GM12865 (cell line): ENCODE measurements around the gene SLC25A21.
"Not testable (repeated sequence)": the region's sequence is repeated elsewhere in the genome, so short reads cannot be mapped to it uniquely, and the experiment has no call there.

Source experiments
- DNase-seq: peaks from one replicate; pipeline ENCODE4 v3.0.0; 2010; ENCODE audit warnings: low read depth
- H3K4me3 ChIP-seq: 2 replicates; pipeline ENCODE4 v1.5.1; 2011; ENCODE audit warnings: mild to moderate bottlenecking, low read depth, low read length, control low read depth
- CTCF ChIP-seq: IDR thresholded peaks from 2 replicates; pipeline ENCODE4 v1.5.1; 2011; ENCODE audit warnings: low read length, control low read depth, low read depth, inconsistent platforms; ENCODE audit not compliant: insufficient read depth; ENCODE audit errors: missing control alignments

SLC25A21 gene

GRCh38 chr14:37185670-37186069 lies 13.3 kb upstream of the SLC25A21 start:
- DNase-seq = no peak
- TF ChIP-seq CTCF = no peak
- no peak overlapping the region for H3K4me3 ChIP-seq

- DNase-seq, H3K4me3 ChIP-seq: not testable (repeated sequence)
Observed at GRCh38 chr14:37184520-37184919, 12.1 kb upstream of the SLC25A21 start.

- H3K4me3 ChIP-seq = no peak overlapping the region
- DNase-seq = no peak
- no peak for TF ChIP-seq CTCF
Observed at GRCh38 chr14:37181441-37181840, 9.0 kb upstream of the SLC25A21 start.

GRCh38 chr14:37180886-37181285 lies 8.5 kb upstream of the SLC25A21 start:
- not testable (repeated sequence) for H3K4me3 ChIP-seq, DNase-seq

- DNase-seq = no peak
- TF ChIP-seq CTCF = no peak
- no peak overlapping the region for H3K4me3 ChIP-seq
Observed at GRCh38 chr14:37179896-37180502, 7.6 kb upstream of the SLC25A21 start.

- no peak overlapping the region for H3K4me3 ChIP-seq
- TF ChIP-seq CTCF = no peak
- DNase-seq = no peak
Observed at GRCh38 chr14:37172936-37173614, 669 bp upstream of the SLC25A21 start.

- no peak for TF ChIP-seq CTCF
- H3K4me3 ChIP-seq = no peak overlapping the region
- no peak for DNase-seq
Observed at GRCh38 chr14:37171678-37172023, 755 bp downstream of the SLC25A21 start.

DNA sequence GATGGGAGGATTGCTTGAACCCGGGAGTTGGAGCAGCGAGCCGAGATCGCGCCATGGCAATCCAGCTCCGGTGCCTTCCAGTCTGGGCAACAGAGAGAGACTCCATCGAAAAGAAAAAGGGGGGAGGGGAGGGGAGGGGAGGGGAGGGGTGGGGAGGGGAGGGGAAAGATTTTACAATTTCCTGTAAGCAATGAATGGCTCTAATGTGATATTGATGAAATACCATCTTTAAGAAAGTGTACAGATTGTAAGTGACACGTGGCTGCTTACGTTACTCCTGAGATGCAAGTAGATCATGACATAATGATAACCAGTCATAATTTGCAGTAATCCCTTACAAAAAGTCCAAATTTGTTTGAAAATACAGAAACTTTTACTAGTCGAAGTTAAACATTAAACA lies 1.4 kb downstream of the SLC25A21 start:
- no peak for TF ChIP-seq CTCF
- H3K4me3 ChIP-seq = no peak overlapping the region

More for the DNA sequence above, 1.4 kb downstream of the SLC25A21 start:
- no peak for DNase-seq
